ENCODE data around the gene ZNF609. TPM values are rescaled to one million over a fixed set of nuclear protein-coding genes. Genes with fewer than 3 reads are reported as not detected.
"Not testable (repeated sequence)": the region's sequence is repeated elsewhere in the genome, so short reads cannot be mapped to it uniquely, and the experiment has no call there.

Gene ZNF609
- total RNA-seq, 1 donor from 2014 or later = 16.0 TPM

- H3K27ac ChIP-seq = no peak overlapping the region
- H3K4me1 ChIP-seq = peaks cover 4 to 12% of the 10 kb centered on the region in 2 donors
- no peak for DNase-seq (ENCODE audit: low spot score in 2 of 2)
- H3K27me3 ChIP-seq = no peaks in the 10 kb centered on the region
- intact Hi-C loops (cut with DNase I) = no loop called here
- H3K9me3 ChIP-seq = peaks cover 0 to 5% of the 10 kb centered on the region in 2 donors
- H3K36me3 ChIP-seq = no peaks in the 10 kb centered on the region
- H3K4me3 ChIP-seq = no peak overlapping the region
- TF ChIP-seq, protein P1, sequence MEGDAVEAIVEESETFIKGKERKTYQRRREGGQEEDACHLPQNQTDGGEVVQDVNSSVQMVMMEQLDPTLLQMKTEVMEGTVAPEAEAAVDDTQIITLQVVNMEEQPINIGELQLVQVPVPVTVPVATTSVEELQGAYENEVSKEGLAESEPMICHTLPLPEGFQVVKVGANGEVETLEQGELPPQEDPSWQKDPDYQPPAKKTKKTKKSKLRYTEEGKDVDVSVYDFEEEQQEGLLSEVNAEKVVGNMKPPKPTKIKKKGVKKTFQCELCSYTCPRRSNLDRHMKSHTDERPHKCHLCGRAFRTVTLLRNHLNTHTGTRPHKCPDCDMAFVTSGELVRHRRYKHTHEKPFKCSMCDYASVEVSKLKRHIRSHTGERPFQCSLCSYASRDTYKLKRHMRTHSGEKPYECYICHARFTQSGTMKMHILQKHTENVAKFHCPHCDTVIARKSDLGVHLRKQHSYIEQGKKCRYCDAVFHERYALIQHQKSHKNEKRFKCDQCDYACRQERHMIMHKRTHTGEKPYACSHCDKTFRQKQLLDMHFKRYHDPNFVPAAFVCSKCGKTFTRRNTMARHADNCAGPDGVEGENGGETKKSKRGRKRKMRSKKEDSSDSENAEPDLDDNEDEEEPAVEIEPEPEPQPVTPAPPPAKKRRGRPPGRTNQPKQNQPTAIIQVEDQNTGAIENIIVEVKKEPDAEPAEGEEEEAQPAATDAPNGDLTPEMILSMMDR (IDR thresholded peaks at IDR 0.05) = no peak
Measured at GRCh38 chr15:64634576-64635498, 174.5 kb downstream of the ZNF609 start.

DNA sequence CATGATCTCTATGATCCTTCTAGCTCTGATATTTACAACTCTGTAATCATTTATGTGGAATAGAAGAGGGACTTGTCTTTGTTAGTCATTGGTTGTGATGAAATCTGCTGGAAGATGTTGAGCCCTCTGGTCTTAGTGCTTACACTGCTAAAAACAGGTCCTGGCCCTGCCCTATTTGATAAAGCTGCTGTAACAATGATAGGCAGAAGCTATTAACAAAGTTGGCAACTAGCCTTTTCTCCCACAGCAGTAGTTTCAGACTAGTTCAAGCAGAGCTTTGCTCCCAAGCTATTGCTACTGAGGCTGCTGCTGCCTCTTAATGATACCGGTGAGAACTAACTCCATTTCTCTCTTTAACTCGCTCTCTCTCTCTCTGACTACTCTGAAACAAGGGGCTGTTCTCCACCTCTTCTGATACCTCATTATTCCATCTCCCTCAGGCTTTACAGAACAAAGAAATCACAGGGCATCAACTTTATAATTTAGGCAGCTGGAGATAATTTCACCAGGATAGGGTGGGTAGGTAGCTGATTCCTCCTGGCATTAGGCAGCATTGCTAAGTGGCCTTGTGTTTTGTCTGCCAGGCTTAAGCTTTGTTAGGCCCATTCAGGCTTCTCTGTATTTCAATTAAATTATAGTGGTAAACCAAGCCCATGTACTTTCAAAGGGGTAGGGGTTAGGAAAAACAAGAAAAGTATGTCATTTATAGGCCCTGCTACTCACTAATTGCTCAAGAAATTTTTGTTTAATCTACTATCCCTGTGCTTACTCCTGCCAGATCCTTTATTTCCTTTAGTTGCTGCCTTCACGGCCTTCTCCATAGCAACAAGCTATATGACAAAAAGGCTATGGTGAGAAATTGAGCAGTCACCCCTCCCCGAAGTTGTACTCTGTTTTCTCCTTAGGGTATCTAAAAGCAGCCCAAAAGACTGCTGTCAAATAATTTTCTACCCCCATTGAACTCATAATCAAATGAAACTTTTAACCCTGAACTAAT is 175.4 kb downstream of the ZNF609 start:
- H3K36me3 ChIP-seq = no peaks in the 10 kb centered on the region
- peaks cover 0 to 5% of the 10 kb centered on the region in 2 donors for H3K9me3 ChIP-seq
- intact Hi-C loops (cut with DNase I) = no loop called here
- peak overlapping the region in 1 of 2 donors; percentile 7 for H3K27ac ChIP-seq
- no peak for DNase-seq (ENCODE audit: low spot score in 2 of 2)
- H3K4me1 ChIP-seq = peaks cover 10 to 18% of the 10 kb centered on the region in 2 donors
- no peak overlapping the region for H3K4me3 ChIP-seq
- no peaks in the 10 kb centered on the region for H3K27me3 ChIP-seq
- TF ChIP-seq, protein P1 (IDR thresholded peaks at IDR 0.05) = no peak

GRCh38 chr15:64636556-64636955 is 176.2 kb downstream of the ZNF609 start:
- Histone ChIP-seq H3K27me3 (no peaks in the 10 kb centered on the region), H3K4me3 (no peak overlapping the region), H3K9me3 (peaks cover 0 to 5% of the 10 kb centered on the region in 2 donors), H3K27ac (no peak overlapping the region), H3K36me3 (no peaks in the 10 kb centered on the region), H3K4me1 (peaks cover 11 to 19% of the 10 kb centered on the region in 2 donors)
- intact Hi-C loops (cut with DNase I) = no loop called here
- DNase-seq (ENCODE audit: low spot score in 2 of 2) = no peak
- TF ChIP-seq, protein P1 (IDR thresholded peaks at IDR 0.05) = no peak

DNA sequence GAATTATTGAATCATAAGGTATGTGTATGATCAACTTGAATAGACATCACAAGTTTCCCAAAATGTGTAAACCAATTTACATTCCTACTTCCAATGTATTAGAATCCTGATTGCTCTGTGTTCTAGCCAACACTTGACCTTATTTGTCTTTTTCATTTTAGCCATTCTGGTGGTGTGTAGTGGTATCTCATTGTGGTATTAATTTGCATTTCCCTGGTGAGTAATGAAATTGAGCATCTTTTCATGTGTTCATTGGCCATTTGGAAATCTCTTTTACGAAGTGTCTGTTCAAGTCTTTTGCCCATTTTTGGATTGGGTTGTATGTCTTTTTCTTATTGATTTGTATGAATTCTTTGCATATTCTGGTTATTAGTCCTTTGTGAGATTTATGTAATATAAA is 177.0 kb downstream of the ZNF609 start:
- DNase-seq (ENCODE audit: low spot score in 2 of 2) = no peak
- H3K27me3 ChIP-seq = no peaks in the 10 kb centered on the region
- H3K9me3 ChIP-seq = peaks cover 0 to 5% of the 10 kb centered on the region in 2 donors
- intact Hi-C loops (cut with DNase I) = no loop called here
- H3K36me3 ChIP-seq = no peaks in the 10 kb centered on the region
- TF ChIP-seq, protein P1 (IDR thresholded peaks at IDR 0.05) = no peak
- H3K4me1 ChIP-seq = peaks cover 11 to 19% of the 10 kb centered on the region in 2 donors
- H3K4me3 ChIP-seq = no peak overlapping the region
- no peak overlapping the region for H3K27ac ChIP-seq

DNA sequence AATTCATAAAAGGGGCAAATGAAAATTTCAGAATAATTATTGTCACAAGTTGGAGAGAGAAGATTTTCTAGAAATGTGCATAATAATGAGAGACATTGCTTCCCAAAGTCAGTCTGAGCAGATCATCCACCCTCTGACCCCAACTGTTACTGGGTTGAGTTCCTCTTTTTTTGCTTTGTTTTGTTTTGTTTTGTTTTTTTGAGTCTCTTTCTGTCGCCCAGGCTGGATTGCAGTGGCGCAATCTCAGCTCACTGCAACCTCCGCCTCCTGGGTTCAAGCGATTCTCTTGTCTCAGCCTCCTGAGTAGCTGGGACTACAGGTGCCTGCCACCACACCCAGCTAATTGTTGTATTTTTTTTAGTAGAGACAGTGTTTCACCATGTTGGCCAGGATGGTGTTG is 179.4 kb downstream of the ZNF609 start:
- H3K36me3 ChIP-seq; H3K27me3 ChIP-seq; DNase-seq (ENCODE audit: low spot score in 2 of 2); H3K4me3 ChIP-seq; H3K9me3 ChIP-seq: not testable (repeated sequence)
- intact Hi-C loops (cut with DNase I) = loop anchor here (10.0 kb wide), 1 partner anchor 215 kb away; no protein-coding TSS in a partner anchor
- peak overlapping the region; percentile 24 to 39 for H3K27ac ChIP-seq
- H3K4me1 ChIP-seq = peaks cover 11 to 16% of the 10 kb centered on the region in 2 donors

Measured in ascending aorta (tissue), 2 donors.